Nephron progenitor cell (in vitro differentiated cells): Measurements from ENCODE around the gene RAPGEF1.
A peak's percentile ranks its signal among the peaks of the same experiment; 100 is the strongest.

ENCODE experiments used
- DNase-seq: peaks from one replicate; pipeline ENCODE4 v3.0.0; 2021
- H3K27ac Mint-ChIP-seq: 2 replicates; pipeline ENCODE4 v1.8.0; 2021; ENCODE audit warnings: mild to moderate bottlenecking, moderate library complexity, mixed read lengths
- H3K27me3 Mint-ChIP-seq: 2 replicates; pipeline ENCODE4 v1.8.0; 2021; ENCODE audit warnings: mild to moderate bottlenecking, low read depth, mixed read lengths; ENCODE audit not compliant: poor library complexity
- H3K36me3 Mint-ChIP-seq: 2 replicates; pipeline ENCODE4 v1.8.0; 2021; ENCODE audit warnings: low read depth, mixed read lengths
- H3K4me1 Mint-ChIP-seq: 2 replicates; pipeline ENCODE4 v1.8.0; 2021; ENCODE audit warnings: mixed read lengths
- H3K4me3 Mint-ChIP-seq: 2 replicates; pipeline ENCODE4 v1.8.0; 2021; ENCODE audit warnings: mild to moderate bottlenecking, moderate library complexity, mixed read lengths
- H3K9me3 Mint-ChIP-seq: 2 replicates; pipeline ENCODE4 v1.8.0; 2021; ENCODE audit warnings: mild to moderate bottlenecking, moderate library complexity, mixed read lengths
- TF ChIP-seq, protein P1 (sequence below): fragments of 200-600 bp; sonication (generic); IDR thresholded peaks from 2 replicates; pipeline ENCODE4 v1.5.0; 2021; ENCODE audit warnings: antibody characterized with exemption

Gene RAPGEF1

GRCh38 chr9:131776473-131776872 is 36.6 kb upstream of the RAPGEF1 start:
- Mint-ChIP-seq H3K27ac (no peak overlapping the region), H3K27me3 (peaks cover 37% of the 10 kb centered on the region), H3K4me1 (no peaks in the 10 kb centered on the region), H3K36me3 (no peaks in the 10 kb centered on the region), H3K4me3 (no peak overlapping the region), H3K9me3 (peaks cover 9% of the 10 kb centered on the region)
- peak; percentile 94 for DNase-seq
- TF ChIP-seq, protein P1, sequence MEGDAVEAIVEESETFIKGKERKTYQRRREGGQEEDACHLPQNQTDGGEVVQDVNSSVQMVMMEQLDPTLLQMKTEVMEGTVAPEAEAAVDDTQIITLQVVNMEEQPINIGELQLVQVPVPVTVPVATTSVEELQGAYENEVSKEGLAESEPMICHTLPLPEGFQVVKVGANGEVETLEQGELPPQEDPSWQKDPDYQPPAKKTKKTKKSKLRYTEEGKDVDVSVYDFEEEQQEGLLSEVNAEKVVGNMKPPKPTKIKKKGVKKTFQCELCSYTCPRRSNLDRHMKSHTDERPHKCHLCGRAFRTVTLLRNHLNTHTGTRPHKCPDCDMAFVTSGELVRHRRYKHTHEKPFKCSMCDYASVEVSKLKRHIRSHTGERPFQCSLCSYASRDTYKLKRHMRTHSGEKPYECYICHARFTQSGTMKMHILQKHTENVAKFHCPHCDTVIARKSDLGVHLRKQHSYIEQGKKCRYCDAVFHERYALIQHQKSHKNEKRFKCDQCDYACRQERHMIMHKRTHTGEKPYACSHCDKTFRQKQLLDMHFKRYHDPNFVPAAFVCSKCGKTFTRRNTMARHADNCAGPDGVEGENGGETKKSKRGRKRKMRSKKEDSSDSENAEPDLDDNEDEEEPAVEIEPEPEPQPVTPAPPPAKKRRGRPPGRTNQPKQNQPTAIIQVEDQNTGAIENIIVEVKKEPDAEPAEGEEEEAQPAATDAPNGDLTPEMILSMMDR, result no peak

- TF ChIP-seq, protein P1, result no peak
- Mint-ChIP-seq H3K9me3 (peaks cover 7% of the 10 kb centered on the region), H3K27ac (no peak overlapping the region), H3K4me1 (no peaks in the 10 kb centered on the region), H3K4me3 (no peak overlapping the region), H3K36me3 (no peaks in the 10 kb centered on the region), H3K27me3 (peaks cover 32% of the 10 kb centered on the region)
- DNase-seq, result no peak
Measured at GRCh38 chr9:131776036-131776435, 36.2 kb upstream of the RAPGEF1 start.

- no peak for DNase-seq
- Mint-ChIP-seq H3K9me3 (peaks cover 5% of the 10 kb centered on the region), H3K27me3 (peaks cover 24% of the 10 kb centered on the region), H3K4me3 (no peak overlapping the region), H3K36me3 (no peaks in the 10 kb centered on the region), H3K4me1 (no peaks in the 10 kb centered on the region), H3K27ac (no peak overlapping the region)
- TF ChIP-seq, protein P1, result no peak
Measured at GRCh38 chr9:131774636-131775035, 34.8 kb upstream of the RAPGEF1 start.

GRCh38 chr9:131773911-131774379 is 34.1 kb upstream of the RAPGEF1 start:
- TF ChIP-seq, protein P1, result no peak
- DNase-seq, result peak; percentile 89
- Mint-ChIP-seq H3K4me3 (no peak overlapping the region), H3K4me1 (no peaks in the 10 kb centered on the region), H3K27me3 (peaks cover 17% of the 10 kb centered on the region), H3K36me3 (no peaks in the 10 kb centered on the region), H3K9me3 (peaks cover under 1% of the 10 kb centered on the region), H3K27ac (no peak overlapping the region)

DNA sequence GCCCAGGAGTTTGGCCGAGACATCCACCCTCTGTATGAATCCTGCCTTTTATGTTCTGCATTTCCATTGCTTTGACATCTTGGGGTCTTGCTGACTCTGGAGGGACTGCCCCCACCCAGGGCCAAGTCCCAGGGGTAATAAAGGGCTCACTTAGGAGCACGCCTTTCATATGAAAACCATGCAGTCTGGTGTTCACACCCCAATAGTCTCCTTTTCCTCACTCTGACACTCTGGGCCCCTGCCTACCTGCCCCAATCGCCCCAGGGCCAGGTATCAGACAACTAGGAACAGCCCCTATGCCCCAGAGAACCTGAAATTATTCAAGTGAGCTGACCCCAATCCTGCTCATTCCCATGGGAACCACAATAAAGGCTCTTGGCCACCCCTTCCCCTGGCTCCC is 33.1 kb upstream of the RAPGEF1 start:
- Mint-ChIP-seq H3K36me3 (no peaks in the 10 kb centered on the region), H3K9me3 (no peaks in the 10 kb centered on the region), H3K27me3 (peaks cover 15% of the 10 kb centered on the region), H3K27ac (no peak overlapping the region), H3K4me3 (no peak overlapping the region), H3K4me1 (no peaks in the 10 kb centered on the region)
- no peak for DNase-seq
- TF ChIP-seq, protein P1, result no peak

DNA sequence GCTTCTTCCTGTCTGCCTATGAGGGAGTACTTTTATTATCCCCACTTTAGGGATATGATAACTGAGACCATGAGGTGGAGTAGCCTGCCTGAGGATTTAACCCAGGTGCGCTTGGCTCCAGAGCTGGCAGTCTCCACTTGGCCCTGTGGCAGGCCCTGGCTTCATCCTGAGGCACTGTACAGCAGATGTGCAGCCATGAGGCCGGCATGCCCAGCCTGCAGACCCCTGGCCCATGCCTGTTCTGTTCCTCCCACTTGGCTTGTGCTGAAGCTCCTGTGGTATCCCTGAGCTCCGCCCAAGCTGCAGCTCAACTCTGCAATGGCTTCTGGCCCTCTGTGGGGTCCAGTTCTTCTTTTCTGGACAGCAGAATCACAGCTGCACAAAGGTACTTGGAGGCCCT is 31.8 kb upstream of the RAPGEF1 start:
- no peaks in the 10 kb centered on the region for H3K36me3 Mint-ChIP-seq
- H3K27ac Mint-ChIP-seq, result no peak overlapping the region
- H3K4me1 Mint-ChIP-seq, result no peaks in the 10 kb centered on the region
- peaks cover 13% of the 10 kb centered on the region for H3K27me3 Mint-ChIP-seq
- DNase-seq, result no peak
- no peak overlapping the region for H3K4me3 Mint-ChIP-seq
- no peaks in the 10 kb centered on the region for H3K9me3 Mint-ChIP-seq
- TF ChIP-seq, protein P1, result no peak
